Glutamatergic neuron (in vitro differentiated cells): Measurements from ENCODE around the gene CHTF8. TPM values are rescaled to one million over a fixed set of nuclear protein-coding genes. Genes with fewer than 3 reads are reported as not detected.

Source experiments
- DNase-seq: peaks from one replicate; pipeline ENCODE4 v3.0.0; 2022
- H3K27ac Mint-ChIP-seq: one replicate; pipeline ENCODE4 v1.8.0; 2020; ENCODE audit warnings: mild to moderate bottlenecking, mixed read lengths, inconsistent platforms; ENCODE audit not compliant: unreplicated experiment
- H3K27me3 Mint-ChIP-seq: one replicate; pipeline ENCODE4 v1.8.0; 2020; ENCODE audit warnings: mild to moderate bottlenecking, moderate library complexity, mixed read lengths, inconsistent platforms; ENCODE audit not compliant: unreplicated experiment
- H3K36me3 Mint-ChIP-seq: one replicate; pipeline ENCODE4 v1.8.0; 2020; ENCODE audit warnings: mild to moderate bottlenecking, mixed read lengths, inconsistent platforms; ENCODE audit not compliant: unreplicated experiment
- H3K4me1 Mint-ChIP-seq: one replicate; pipeline ENCODE4 v1.8.0; 2020; ENCODE audit warnings: mild to moderate bottlenecking, low read depth, mixed read lengths, inconsistent platforms; ENCODE audit not compliant: unreplicated experiment
- H3K4me3 Mint-ChIP-seq: one replicate; pipeline ENCODE4 v1.8.0; 2020; ENCODE audit warnings: mild to moderate bottlenecking, mixed read lengths, inconsistent platforms; ENCODE audit not compliant: unreplicated experiment
- H3K9me3 Mint-ChIP-seq: one replicate; pipeline ENCODE4 v1.8.0; 2020; ENCODE audit warnings: mild to moderate bottlenecking, moderate library complexity, mixed read lengths, inconsistent platforms; ENCODE audit not compliant: unreplicated experiment
- total RNA-seq: library from RNA; stranded (reverse); fragmentation: NEBNext Ultra II Directional; extraction: Animal tissue kit (Norgen Biotek cat#: 25700); gene quantifications from one replicate; pipeline ENCODE4 v1.2.1, GENCODE V29; 2021; ENCODE audit not compliant: unreplicated experiment
- TF ChIP-seq, protein P1 (sequence below): fragments of 200-600 bp; sonication (generic); IDR thresholded peaks from one replicate; pipeline ENCODE4 v1.5.0; 2021; ENCODE audit not compliant: partially characterized antibody, unreplicated experiment

CHTF8 gene
- total RNA-seq, 1 donor from 2014 or later = 116 TPM

DNA sequence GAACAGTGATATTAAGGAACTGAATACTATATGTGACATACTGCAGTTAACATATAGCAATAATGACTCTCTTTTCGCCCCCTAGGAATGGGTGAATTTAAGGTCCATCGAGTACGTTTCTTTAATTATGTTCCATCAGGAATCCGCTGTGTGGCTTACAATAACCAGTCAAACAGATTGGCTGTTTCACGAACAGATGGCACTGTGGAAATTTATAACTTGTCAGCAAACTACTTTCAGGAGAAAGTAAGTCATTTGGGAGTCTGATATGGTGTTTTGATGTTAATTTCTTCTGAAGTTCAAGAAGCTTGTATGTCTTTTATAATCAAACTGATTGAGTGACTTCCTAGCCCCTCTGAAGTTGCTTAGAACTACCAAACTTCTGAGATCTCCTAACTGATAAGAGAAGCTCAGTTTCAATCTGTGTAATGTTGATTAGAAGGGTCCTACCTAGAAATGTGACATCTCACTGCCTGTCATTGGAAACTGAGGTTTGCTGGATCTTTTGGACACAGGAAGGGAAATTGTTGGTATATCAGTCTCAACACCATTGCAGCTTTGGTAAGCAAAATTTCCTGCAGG, 1.1 kb upstream of the CHTF8 start:
- Mint-ChIP-seq H3K4me1 (peaks cover 21% of the 10 kb centered on the region), H3K9me3 (peaks cover 5% of the 10 kb centered on the region)
- TF ChIP-seq, protein P1, sequence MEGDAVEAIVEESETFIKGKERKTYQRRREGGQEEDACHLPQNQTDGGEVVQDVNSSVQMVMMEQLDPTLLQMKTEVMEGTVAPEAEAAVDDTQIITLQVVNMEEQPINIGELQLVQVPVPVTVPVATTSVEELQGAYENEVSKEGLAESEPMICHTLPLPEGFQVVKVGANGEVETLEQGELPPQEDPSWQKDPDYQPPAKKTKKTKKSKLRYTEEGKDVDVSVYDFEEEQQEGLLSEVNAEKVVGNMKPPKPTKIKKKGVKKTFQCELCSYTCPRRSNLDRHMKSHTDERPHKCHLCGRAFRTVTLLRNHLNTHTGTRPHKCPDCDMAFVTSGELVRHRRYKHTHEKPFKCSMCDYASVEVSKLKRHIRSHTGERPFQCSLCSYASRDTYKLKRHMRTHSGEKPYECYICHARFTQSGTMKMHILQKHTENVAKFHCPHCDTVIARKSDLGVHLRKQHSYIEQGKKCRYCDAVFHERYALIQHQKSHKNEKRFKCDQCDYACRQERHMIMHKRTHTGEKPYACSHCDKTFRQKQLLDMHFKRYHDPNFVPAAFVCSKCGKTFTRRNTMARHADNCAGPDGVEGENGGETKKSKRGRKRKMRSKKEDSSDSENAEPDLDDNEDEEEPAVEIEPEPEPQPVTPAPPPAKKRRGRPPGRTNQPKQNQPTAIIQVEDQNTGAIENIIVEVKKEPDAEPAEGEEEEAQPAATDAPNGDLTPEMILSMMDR = no peak

DNA sequence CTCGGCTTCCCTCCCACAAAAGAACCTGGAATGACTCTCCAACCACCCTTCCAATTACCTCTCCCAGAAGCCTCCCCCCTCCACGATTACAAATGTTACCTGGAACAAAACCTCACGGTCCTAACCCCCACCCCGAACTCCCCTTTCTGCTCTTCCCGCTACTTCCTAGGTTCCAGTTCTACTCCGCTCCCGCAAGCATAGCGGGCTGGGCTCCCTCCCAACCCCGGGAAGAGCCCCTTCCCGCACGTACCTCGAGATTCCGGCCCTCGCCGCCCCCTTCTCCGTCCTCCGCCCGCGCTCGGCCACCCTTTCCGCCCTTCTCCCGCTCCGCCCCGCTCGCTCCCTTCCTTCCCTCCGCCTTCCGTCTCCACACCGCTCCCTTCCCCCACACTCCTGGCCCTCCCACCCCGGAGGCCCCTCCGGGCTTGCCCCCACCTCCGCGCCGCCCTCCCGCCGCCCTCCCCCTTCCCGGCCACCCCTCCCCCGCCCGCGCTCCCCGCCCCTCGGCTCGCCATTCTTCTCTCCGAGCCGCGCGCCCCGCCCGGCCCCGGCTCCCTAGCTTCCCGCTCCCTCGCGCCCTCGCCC, 457 bp downstream of the CHTF8 start:
- Mint-ChIP-seq H3K9me3 (peaks cover 5% of the 10 kb centered on the region), H3K27me3 (peaks cover 6% of the 10 kb centered on the region), H3K4me1 (peaks cover 18% of the 10 kb centered on the region), H3K36me3 (no peaks in the 10 kb centered on the region), H3K27ac (peak overlapping the region; percentile 90), H3K4me3 (peak overlapping the region; percentile 91)
- TF ChIP-seq, protein P1 = no peak
- DNase-seq = peak; percentile 92

More for the DNA sequence above, 1.1 kb upstream of the CHTF8 start:
- DNase-seq = no peak
- peak overlapping the region; percentile 95 for H3K4me3 Mint-ChIP-seq
- peaks cover 6% of the 10 kb centered on the region for H3K27me3 Mint-ChIP-seq
- peak overlapping the region; percentile 67 for H3K27ac Mint-ChIP-seq
- no peaks in the 10 kb centered on the region for H3K36me3 Mint-ChIP-seq

DNA sequence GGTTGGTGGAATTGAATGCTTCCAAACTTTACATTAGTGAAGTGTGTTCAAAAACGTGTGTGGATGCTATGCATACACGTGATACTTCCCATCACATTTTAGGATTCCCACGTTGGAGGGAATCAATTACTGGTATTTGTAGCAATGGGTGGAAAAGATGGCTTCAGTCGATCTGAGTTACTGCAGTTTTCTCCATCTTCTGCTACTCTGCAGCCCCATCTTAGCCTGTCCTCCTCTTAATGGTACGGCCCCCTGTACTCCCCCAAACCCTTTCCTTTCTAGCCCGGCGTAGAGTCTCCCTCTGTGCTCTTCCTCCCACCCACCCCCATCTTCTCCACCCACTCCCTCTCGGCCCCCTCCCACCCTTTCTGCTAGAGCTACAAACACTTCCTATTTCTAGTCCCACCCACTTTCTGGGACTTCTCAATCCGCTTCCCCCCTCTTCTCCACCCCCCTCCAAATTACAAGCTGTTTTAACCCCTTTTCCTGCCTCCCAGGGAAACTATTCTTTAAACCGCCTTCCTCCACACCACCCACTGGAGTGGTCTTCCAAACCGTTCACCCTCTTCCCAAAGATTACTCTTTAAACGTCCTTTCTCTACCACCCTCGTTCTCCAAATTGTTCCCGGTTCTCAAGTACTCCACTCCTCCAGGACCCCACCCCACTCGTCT, 1.1 kb downstream of the CHTF8 start:
- Mint-ChIP-seq H3K4me3 (peak overlapping the region; percentile 91), H3K27ac (peak overlapping the region; percentile 90), H3K27me3 (peaks cover 6% of the 10 kb centered on the region), H3K4me1 (peaks cover 18% of the 10 kb centered on the region), H3K9me3 (peaks cover 5% of the 10 kb centered on the region), H3K36me3 (no peaks in the 10 kb centered on the region)
- TF ChIP-seq, protein P1 = no peak
- no peak for DNase-seq

DNA sequence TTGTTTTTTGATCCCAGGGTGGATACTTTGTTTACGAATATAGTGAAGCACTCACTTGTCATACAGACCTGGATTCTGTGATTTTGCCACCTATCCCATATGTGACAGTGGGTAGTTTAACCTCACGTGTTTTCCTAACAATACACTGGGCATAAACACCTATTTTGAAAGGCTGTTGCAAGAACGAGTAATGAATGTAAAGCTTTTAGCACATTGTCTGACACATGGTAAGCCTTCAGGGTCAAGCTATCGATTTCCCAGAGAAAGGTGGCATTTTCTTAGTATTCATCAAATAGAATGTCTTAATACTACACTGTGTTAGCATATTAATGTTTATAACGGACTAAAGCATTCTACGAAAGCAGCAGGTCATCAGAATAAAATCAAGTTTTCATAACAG, 1.9 kb downstream of the CHTF8 start:
- no peaks in the 10 kb centered on the region for H3K36me3 Mint-ChIP-seq
- peaks cover 18% of the 10 kb centered on the region for H3K4me1 Mint-ChIP-seq
- DNase-seq = no peak
- H3K27me3 Mint-ChIP-seq = peaks cover 6% of the 10 kb centered on the region
- TF ChIP-seq, protein P1 = no peak
- peaks cover 5% of the 10 kb centered on the region for H3K9me3 Mint-ChIP-seq
- H3K4me3 Mint-ChIP-seq = peak overlapping the region; percentile 91
- peak overlapping the region; percentile 4 for H3K27ac Mint-ChIP-seq
